Activated T-cell treated with anti-CD3 and anti-CD28 coated beads, Interleukin-2, amount 50 U/mL, for 4 hours (primary cell): ENCODE data around the gene SCG3. TPM values are rescaled to one million over a fixed set of nuclear protein-coding genes. Genes with fewer than 3 reads are reported as not detected.

Experiments
- ATAC-seq, 2 donors: fragments of 200-7000 bp; cut with Tn5 transposase; one replicate each; pipeline ENCODE4 v1.10.0; 2021
- DNase-seq: peaks from one replicate; pipeline ENCODE4 v3.0.0-alpha.2; 2020
- H3K27me3 Mint-ChIP-seq: one replicate; pipeline ENCODE4 v1.8.0; 2021; ENCODE audit warnings: low read depth, mixed read lengths
- H3K36me3 Mint-ChIP-seq: one replicate; pipeline ENCODE4 v1.8.0; 2022; ENCODE audit warnings: mixed read lengths; ENCODE audit not compliant: insufficient read depth
- H3K4me1 Mint-ChIP-seq: one replicate; pipeline ENCODE4 v1.8.0; 2021; ENCODE audit warnings: low read depth, mixed read lengths
- H3K4me3 Mint-ChIP-seq: one replicate; pipeline ENCODE4 v1.8.0; 2021; ENCODE audit warnings: mild to moderate bottlenecking, moderate library complexity, mixed read lengths
- H3K9me3 Mint-ChIP-seq: one replicate; pipeline ENCODE4 v1.8.0; 2021; ENCODE audit warnings: mixed read lengths
- total RNA-seq, 3 donors: library from RNA; stranded (reverse); gene quantifications; one replicate each; pipeline ENCODE4 v1.2.1, GENCODE V29; 2021

SCG3 gene
- total RNA-seq, 3 donors from 2014 or later = not detected

DNA sequence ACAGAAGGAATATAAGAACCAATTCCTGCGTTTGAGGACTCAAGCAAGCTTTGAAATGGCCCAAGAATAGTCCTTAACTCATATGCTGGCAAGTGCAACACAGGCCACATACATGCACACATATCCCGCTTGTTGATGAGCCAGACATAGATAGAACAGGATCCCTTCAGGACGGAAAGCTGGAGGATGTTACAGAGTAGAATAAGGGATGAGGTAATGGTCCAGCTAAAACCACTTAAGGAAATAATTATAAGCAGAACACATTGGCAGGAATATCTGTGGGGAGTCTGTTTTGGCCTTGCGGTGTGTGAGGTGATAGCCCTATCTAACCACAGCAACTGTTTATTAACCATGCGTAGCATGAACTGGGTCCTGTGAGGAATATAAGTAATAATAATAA lies 25.0 kb downstream of the SCG3 start:
- Mint-ChIP-seq H3K4me1 (no peaks in the 10 kb centered on the region), H3K27me3 (peaks cover 7% of the 10 kb centered on the region), H3K4me3 (no peak overlapping the region), H3K9me3 (no peaks in the 10 kb centered on the region), H3K36me3 (no peaks in the 10 kb centered on the region)
- no peak for ATAC-seq
- DNase-seq = no peak

DNA sequence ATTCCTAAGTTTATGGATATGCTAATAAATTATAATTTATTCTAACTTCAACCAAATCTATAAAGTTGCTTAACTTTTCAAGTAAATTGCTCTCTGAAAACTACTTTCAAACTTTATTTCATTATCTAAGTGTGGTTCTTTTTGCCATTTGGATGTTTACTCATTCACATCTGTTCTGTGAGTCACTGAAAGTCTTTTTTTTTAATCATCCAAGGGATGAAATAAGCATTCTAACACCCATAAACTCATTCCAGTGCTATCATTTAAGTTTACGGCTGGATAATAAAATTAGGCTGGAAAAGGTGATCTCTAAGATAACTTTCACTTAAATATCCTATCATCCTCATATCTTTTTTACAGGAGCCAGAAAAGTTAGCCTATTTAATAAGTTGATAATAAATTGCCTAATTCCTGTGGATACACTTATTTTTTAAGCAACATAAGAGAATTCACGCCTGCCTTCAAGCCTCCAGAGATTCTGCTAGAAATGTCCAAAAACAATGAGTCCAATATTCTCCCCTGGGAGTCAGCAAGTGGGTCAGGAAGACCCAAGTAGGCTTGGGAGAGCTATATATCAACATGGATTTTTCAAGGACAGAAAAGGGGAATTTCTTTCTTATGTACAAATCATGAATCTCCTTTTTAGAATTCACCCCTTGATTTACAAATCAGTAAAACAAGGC lies 25.8 kb downstream of the SCG3 start:
- ATAC-seq = no peak
- H3K4me3 Mint-ChIP-seq = no peak overlapping the region
- no peaks in the 10 kb centered on the region for H3K36me3 Mint-ChIP-seq
- peaks cover 7% of the 10 kb centered on the region for H3K27me3 Mint-ChIP-seq
- no peak for DNase-seq
- no peaks in the 10 kb centered on the region for H3K4me1 Mint-ChIP-seq
- H3K9me3 Mint-ChIP-seq = no peaks in the 10 kb centered on the region

DNA sequence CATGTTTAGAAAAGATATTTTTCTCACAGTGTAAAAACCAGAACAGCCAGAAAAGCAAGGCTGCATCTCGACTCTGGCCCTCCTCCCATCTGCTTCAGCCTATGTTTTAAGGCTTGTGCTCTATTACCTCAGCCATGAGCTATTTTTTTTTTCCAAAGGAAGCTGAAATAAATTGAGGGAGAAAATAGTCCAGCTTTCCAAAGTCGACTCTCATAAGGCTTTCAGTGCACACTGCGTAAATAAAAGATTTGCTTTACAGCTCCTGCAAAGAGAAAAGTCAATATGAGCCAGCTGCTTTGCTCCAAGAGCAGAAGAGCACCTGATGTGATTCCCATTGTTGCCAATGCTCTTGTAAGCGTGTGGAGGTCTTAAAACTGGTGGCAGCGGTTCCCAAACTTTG lies 26.7 kb downstream of the SCG3 start:
- DNase-seq = no peak
- no peak for ATAC-seq
- Mint-ChIP-seq H3K4me1 (no peaks in the 10 kb centered on the region), H3K4me3 (no peak overlapping the region), H3K36me3 (no peaks in the 10 kb centered on the region), H3K27me3 (peaks cover 7% of the 10 kb centered on the region), H3K9me3 (no peaks in the 10 kb centered on the region)

DNA sequence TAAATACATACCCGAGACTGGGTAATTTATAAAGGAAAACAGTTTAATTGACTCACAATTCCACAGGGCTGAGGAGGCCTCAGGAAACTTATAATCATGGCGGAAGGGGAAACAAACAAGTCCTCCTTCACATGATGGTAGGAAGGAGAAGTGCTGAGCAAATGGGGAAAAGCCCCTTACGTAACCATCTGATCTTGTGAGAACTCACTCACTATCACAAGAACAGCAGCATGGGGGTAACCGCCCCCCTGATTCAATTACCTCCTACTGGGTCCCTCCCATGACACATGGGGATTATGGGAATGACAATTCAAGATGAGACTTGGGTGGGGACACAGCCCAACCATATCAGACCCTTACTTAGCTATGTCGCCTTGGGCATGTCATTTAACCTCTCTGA lies 27.7 kb downstream of the SCG3 start:
- Mint-ChIP-seq H3K36me3 (no peaks in the 10 kb centered on the region), H3K9me3 (no peaks in the 10 kb centered on the region), H3K4me3 (no peak overlapping the region), H3K4me1 (no peaks in the 10 kb centered on the region), H3K27me3 (peaks cover 7% of the 10 kb centered on the region)
- ATAC-seq (no peak), DNase-seq (no peak)

DNA sequence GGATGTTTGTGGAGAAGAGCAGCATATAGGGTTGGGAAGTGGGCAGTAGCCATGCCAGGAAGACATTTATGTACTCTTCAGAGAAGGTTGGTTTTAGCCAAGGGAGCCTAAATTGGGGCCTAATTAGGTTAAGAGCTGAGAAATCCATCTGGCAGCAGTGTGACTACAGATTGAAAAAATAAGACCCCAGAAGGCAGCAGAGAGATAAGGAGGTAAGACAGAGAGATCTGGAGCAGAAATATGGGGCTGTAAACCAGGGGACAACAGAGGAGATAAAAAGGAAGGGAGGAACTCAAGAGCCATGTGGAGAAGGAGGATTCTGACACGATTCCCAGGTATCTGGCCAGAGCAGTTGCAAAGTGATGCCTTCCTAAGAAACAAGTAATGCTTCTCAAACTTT lies 32.9 kb downstream of the SCG3 start:
- Mint-ChIP-seq H3K9me3 (no peaks in the 10 kb centered on the region), H3K4me1 (peaks cover 2% of the 10 kb centered on the region), H3K27me3 (no peaks in the 10 kb centered on the region), H3K4me3 (no peak overlapping the region), H3K36me3 (no peaks in the 10 kb centered on the region)
- DNase-seq = no peak
- ATAC-seq = no peak

DNA sequence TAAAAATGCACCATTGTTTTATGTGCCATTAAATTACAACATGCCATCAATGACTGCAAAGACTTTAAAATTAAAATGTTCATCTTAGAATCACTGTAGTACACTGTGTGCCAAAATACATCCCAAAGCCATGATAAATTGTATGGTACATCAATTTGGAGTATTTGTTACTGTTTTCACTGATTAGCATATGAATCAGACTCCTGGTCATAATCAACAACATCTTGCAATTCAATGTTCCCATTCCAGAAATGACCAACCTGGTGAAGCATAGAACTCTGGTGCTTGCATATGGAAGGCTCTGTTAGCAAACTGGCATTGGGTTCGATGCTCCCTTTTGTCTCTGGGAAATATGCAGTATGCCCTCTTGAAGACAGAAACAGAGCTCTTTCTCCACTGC lies 33.6 kb downstream of the SCG3 start:
- Mint-ChIP-seq H3K4me1 (peaks cover 2% of the 10 kb centered on the region), H3K36me3 (peaks cover under 1% of the 10 kb centered on the region), H3K4me3 (no peak overlapping the region), H3K9me3 (no peaks in the 10 kb centered on the region), H3K27me3 (no peaks in the 10 kb centered on the region)
- no peak for ATAC-seq
- no peak for DNase-seq

DNA sequence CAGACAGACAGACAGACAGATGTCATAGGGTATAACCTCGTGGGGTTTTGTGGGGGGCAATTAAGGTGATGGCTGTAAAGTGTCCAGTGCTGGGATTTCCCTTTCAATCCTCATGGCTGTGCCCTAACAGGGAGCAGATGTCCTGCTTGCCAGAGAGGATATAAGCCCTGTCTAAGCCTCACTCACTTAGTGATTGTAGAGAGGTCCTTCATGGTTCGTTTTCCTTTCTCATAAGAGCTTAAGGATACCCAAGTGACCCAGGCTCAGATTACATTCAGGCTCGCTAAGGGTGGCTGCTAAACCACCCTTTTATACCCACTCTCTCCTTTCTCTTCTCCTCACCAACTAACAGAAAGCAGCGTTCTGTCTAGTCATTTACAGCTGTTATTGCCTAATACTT lies 36.9 kb downstream of the SCG3 start:
- DNase-seq (no peak), ATAC-seq (no peak)
- peaks cover 15% of the 10 kb centered on the region for H3K36me3 Mint-ChIP-seq
- no peaks in the 10 kb centered on the region for H3K27me3 Mint-ChIP-seq
- H3K4me1 Mint-ChIP-seq = peaks cover 12% of the 10 kb centered on the region
- H3K9me3 Mint-ChIP-seq = no peaks in the 10 kb centered on the region
- H3K4me3 Mint-ChIP-seq = no peak overlapping the region

DNA sequence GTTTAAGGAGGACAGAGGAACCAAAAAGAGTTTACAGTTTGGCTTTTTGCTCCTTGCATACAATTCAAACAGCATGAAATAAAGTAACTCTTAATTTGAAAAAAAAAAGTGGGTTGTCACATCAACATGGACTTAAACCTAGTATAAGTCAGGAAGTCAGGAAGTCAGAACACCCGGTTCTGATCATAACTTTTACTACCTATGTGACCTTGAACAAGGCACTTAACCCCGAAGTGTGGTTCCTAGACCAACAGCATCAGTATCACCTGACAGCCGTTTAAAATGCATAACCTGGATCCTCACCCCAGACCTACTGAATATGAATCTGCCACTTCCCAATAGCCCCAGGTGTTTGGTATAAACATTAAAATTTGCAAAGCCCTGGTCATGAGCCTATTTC lies 37.4 kb downstream of the SCG3 start:
- Mint-ChIP-seq H3K36me3 (peaks cover 15% of the 10 kb centered on the region), H3K4me3 (no peak overlapping the region), H3K27me3 (no peaks in the 10 kb centered on the region), H3K9me3 (no peaks in the 10 kb centered on the region), H3K4me1 (peaks cover 12% of the 10 kb centered on the region)
- DNase-seq = no peak
- no peak for ATAC-seq

DNA sequence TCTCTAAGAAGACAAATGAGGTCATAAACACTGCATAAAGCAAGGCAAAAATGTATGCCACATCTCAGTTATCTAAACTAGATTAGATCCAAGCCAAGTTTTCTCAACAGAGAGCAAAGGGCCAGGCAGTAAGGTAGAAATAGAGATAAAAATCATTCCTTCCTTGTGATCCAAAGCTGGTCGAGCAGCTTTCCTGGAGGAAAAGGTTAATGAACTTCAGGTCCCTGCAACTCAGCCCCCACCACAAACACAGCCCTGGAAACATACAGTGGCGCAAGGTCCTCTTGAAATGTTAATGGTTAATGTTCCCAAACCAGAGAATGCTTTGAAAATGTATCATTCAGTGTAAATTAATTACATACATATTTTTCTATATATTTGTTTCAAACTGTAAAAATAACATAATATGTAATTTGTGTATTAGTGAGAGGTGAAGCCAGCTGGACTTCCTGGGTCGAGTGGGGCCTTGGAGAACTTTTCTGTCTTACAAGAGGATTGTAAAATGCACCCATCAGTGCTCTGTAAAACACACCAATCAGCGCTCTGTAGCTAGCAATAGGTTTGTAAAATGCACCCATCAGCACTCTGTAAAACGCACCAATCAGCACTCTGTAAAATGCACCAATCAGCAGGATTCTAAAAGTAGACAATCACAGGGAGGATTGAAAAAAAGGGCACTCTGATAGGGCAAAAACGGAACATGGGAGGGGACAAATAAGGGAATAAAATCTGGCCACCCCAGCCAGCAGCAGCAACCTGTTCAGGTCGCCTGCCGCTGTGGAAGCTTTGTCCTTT lies 39.1 kb downstream of the SCG3 start:
- Mint-ChIP-seq H3K36me3 (peaks cover 19% of the 10 kb centered on the region), H3K9me3 (no peaks in the 10 kb centered on the region), H3K4me1 (peaks cover 25% of the 10 kb centered on the region), H3K4me3 (no peak overlapping the region), H3K27me3 (no peaks in the 10 kb centered on the region)
- no peak for ATAC-seq
- DNase-seq = no peak

DNA sequence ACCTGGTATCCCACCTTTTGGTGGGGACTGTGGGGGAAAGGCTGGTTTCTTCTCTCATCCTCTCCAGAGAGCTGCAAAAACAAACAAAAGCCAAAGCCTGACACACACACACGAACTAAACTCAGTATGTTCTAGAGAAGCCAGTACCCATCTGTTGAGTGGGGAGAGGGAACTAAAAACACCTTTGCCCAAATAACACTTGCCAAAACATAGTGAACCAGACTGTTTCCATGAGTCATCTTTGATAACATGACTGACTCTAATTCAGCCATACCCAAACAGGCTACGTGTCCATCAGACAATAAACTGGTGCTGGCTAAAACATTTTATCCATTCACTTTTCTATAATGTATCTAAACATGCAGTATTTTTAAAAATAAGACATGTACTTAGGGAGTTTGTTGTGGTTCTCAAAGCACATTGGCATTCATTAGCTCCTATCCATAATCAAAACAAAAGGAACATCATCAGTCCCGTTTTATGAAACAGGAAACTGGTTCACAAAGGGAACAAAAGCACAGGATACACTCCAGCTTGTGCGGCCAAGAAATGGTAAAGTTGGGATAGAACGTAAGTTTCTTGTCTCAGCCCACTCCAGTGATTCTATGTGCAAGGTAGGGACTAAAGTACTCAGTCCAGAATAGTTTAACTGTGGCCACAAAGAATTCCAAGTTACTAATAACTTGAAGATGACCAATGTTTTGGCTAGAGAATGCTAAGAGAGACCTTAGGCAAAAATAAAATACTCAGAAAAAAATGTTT lies 40.1 kb downstream of the SCG3 start:
- DNase-seq (no peak), ATAC-seq (peak in 1 of 2 donors; percentile 52)
- Mint-ChIP-seq H3K36me3 (peaks cover 19% of the 10 kb centered on the region), H3K9me3 (no peaks in the 10 kb centered on the region), H3K4me3 (no peak overlapping the region), H3K4me1 (peaks cover 30% of the 10 kb centered on the region), H3K27me3 (no peaks in the 10 kb centered on the region)

DNA sequence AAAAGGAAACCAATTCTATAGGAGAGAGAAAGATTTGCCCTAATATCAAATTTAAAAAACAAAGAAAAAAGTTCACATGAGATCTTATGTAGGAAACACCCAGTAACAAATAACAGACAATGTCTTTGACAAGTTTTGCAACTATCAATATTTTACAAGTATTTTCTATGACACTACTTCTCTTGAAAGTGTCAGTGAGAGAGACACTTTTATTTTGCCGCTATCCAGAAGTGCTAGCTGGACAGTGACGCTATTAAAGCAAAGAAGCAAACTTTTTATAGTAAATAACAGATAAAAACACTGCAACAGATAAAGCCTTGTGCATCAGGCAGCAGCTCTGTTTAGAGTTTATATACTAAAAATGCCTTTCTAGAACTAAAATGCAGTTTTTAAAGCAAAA lies 42.9 kb downstream of the SCG3 start:
- Mint-ChIP-seq H3K4me3 (no peak overlapping the region), H3K9me3 (no peaks in the 10 kb centered on the region), H3K4me1 (peaks cover 52% of the 10 kb centered on the region), H3K36me3 (peaks cover 27% of the 10 kb centered on the region), H3K27me3 (no peaks in the 10 kb centered on the region)
- DNase-seq (no peak), ATAC-seq (no peak)

DNA sequence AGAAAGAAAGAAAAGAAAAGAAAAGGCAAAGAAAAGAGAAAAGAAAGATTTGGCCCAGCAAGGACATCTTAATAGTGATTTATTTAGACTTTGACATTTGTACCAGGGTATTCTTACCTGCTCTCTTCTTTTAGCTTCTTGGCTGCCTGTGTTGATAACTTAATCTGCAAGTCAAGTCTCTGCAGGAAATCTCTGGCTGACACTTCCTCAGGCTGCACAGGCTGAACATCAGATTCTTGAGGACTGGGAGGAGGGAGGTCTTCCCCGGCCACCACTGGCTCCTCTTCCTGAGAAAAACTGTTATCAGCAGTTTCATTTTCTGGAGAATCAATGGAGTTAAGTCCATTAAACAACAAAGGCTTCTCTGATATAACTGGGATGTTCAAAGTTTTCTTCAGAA lies 43.4 kb downstream of the SCG3 start:
- no peaks in the 10 kb centered on the region for H3K27me3 Mint-ChIP-seq
- ATAC-seq (no peak), DNase-seq (no peak)
- peaks cover 27% of the 10 kb centered on the region for H3K36me3 Mint-ChIP-seq
- H3K9me3 Mint-ChIP-seq = no peaks in the 10 kb centered on the region
- no peak overlapping the region for H3K4me3 Mint-ChIP-seq
- peaks cover 55% of the 10 kb centered on the region for H3K4me1 Mint-ChIP-seq

DNA sequence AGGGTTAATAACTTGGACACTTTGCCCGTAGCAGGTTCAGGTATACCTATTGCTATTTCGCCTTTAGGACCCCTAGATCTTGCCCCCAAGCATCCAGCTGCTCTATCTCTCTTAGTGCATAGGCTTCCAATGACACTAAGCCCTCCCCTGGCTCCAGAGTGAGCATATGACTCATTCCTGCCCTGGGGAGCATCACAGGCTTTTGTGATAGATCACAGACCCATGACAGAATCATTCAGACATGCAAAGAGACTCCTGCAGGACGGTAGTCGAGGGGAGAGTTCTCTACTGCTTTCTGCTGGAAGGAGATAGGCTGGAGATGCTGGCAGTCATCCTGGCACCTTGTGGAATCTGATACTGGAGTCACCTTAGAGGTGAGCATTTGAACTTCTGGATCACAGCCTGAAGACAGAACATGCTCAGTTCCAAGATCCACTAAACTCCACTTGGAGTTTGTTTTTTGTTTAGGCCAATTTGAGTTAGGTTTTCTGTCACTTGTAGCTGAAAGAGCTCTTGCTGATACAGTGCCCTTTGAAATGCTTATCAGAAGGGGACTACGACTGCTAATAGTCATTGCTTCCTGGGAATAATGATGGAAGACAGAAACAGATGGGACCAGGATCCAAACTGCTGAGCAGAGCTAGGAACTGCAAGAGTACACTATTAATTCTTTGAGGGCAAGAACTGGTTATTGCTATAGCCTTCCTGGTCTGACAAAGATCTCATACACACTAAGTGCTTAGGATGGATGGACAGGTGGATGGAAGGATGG lies 45.2 kb downstream of the SCG3 start:
- Mint-ChIP-seq H3K36me3 (peaks cover 21% of the 10 kb centered on the region), H3K27me3 (no peaks in the 10 kb centered on the region), H3K9me3 (no peaks in the 10 kb centered on the region), H3K4me3 (no peak overlapping the region), H3K4me1 (peaks cover 68% of the 10 kb centered on the region)
- peak; percentile 95 to 96 for ATAC-seq
- DNase-seq = peak; percentile 50
